ENCODE data around the gene ACER2.

Gene ACER2

DNA sequence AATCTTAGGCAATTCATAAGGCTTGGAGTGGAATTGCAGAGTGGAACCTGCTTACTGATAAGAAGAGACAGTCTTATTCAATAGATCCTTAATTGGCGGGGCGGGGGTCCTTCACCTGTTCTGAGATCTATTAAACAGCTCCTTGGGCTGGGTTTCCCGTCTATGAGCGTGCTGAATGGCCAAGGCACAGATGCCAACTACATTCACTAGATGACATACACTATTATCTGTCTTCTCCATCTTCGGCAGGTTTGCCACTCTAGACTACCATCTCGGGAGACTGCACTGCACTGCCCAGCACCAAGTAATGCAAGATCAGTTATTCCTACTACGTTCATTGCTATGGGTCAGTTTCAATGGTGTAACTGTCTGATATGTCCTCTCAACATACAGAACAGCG lies 81.5 kb downstream of the ACER2 start:
- no peak for DNase-seq

DNA sequence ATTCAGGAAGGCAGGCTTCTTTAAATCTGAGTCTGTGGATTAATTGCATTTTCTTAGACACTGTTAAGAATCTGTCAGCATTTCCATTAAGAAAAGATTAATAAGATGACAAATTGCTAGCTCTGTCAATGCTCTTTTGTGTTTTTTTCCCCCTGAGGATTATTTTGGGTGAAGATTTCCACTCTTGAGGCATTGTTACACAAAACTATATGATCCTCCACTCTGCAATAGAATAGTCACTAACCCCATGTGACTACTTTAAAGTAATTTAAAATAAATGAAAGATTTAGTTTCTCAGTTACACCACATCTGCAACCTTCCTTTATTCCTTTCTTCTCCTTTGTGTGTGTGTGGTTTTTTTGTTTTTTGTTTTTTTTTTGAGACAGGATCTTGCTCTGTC lies 82.0 kb downstream of the ACER2 start:
- no peak for DNase-seq

DNA sequence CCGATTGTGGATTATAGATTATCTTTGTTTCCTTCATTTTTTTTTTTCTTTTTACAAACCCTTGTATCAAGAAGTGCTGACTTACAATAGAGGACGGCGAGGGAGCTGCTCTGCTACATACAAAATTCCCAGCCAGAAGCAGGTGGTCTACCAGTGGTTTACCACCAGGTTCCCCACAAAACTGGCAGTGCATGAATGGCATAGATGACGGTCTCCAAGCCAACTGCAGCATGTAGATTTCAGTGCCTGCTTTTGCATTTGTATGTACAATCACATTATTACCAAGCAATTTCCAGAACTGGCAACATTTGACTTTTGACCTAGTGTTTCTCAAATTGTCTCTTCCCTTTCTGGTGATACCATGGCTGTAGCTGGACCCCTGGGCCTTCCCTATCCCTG lies 84.0 kb downstream of the ACER2 start:
- no peak for DNase-seq

DNA sequence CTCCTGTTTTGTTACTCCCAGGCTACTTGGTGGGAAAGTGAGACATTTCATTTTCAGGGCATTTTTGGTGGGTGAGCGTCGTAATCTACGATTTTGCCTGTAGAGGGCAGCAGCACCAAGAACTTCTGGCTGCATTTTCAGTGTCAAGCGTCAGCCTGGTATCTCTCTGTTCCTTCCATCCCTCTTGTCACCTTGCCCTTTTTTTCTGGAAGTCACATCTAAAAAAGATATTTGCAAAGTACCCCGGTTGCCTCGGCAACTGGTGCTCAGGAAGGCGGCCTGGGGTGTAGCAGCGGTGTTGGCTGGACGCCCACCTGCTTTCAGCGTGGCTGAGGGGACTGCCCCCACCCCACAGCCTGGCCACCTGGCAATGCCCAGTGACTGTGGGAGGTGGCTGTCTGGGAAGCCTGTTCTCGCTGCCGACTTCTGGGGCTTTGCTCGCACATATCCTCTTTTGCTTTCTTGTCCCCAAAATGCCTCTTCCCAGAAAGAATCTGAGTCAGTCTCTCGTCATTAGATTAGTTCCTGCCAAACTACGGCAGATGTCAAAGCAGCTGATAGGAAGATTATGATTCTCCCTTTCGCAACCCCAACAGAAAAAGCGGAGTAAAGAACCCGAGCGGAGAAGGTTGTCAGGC lies 84.5 kb downstream of the ACER2 start:
- peak; percentile 47 for DNase-seq

DNA sequence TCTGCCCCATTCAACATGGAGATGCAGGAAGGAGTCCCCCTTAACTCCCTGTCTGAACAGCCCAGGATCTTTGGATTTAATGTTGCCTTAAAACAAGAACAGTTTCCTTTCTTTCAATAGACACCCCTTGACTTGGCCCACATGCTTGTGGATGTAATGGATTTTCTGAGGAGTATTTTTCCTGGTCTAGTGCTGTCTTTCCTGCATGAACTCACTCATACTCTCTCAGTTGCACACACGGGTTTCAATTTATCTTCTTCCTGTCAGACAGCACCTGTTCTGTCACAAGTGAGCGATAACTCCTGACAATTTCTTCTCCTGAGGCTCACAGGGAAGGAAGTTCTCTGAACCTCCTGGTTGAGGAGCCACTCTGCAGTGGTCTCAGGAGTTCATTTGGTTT lies 85.1 kb downstream of the ACER2 start:
- DNase-seq: no peak

DNA sequence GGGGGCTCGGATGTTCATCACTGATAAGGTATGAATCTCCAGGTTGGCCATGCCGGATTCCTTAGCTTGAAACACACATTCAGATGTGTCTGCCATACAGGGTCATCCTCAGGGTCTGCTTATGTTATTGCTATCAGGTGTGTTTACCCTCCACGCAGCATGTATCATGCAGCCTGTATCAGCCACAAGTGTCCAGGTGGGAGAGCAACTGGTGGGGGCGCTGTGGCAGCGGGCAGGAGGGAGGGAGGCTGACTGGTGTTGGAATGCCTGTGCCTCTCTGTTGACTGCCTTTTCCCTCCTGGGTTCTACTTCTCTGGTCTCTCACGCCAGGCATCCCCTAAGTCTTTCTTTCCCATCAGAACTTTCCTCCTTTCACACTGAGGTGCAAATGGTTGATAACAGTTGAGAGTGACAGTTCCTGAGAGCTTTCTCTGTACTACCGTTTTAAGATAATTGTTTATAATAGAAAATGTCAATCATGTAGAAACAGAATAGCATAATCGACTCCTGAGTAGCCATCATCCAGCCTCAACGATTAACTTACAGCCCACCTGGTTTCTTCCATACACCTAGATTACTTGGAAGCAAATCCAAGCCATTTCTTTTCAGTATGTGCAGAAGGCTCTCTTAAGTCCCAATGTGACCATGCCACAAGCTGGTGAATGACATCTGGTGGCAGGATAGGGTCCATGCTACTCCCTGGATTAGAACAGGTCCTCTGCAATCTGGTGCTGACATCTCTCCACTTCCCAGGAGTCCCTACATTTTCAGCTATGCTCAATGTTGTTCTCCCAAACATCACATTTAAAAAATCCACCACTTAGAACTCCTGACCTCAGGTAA lies 86.6 kb downstream of the ACER2 start:
- DNase-seq: no peak

DNA sequence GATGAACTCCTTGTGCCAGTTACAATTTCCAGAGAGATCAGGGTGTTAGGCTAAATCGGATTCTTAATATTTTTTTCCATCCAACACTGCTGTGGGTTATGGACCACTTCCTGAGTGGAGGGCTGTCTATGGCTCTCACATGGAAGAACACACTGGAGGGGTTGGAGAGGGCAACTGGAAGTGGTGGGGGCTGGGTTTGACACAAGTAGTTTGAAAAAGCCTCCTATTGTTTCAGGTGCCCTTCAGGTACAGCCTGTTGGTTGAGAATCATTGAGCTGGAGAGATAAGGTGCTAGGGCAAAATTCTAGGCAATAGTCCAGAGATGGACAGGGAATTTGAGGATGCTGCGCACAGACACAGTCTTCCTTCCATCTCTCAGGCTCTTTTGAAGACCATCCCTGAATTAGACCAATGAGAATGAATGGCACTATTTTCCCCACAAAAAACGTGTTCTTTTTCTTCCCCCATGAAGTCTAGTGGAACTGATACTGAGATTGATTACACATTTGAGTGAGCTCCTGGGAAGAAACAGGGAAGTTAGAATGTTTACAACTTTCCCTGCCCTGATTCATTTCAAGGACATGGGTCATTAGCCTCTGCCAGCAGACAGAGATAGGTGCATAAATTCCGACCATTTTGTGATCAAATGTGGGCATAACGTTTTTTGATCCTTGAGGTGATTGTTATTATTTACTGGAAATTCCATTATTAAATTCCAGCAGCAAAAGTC lies 87.7 kb downstream of the ACER2 start:
- DNase-seq: no peak

DNA sequence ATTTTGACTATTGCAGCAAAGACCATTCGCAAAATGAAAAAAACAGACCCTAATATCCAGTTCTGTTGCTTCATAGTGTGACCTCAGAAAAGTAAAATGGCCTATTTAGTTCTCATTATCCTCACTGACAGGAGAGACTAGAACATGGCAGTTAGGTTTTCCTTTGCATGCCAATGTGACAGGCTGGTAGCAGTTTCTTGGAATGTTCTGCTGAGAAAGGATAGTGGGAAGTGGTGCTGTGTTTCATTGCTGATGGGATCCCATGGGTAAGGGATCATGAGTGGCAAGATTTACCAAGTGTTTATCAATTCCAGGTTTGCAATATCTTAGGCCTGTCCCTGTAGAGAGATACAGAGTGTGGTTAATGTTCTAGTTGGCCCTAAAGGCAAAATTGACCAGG lies 88.5 kb downstream of the ACER2 start:
- no peak for DNase-seq

DNA sequence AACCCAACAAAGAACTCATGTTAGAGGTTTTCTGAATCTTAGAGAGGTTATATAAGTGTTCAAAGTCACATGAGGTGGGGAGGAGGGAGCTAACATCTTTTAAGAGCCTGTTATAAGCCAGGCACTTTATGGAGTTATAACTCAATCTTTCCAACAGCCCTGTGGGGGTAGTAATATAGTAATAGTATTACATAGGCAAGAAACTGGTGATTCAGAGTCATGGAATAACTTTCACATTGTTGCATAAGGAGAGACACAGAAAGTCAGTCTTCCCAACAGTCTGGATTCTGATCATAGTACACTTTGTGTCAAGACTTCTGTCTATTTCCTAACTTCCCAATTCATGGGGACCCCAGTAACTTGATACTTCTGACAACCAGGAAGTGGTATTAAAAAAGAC lies 89.2 kb downstream of the ACER2 start:
- DNase-seq: no peak

All from CD4-positive, alpha-beta T cell treated with Interleukin-17A for 4 hours (primary cell).